Right atrium auricular region (tissue), 2 donors: ENCODE results near the gene BCAR3. TPM values are rescaled to one million over a fixed set of nuclear protein-coding genes. Genes with fewer than 3 reads are reported as not detected.
A peak's percentile ranks its signal among the peaks of the same experiment; 100 is the strongest.
"Not testable (repeated sequence)": the region's sequence is repeated elsewhere in the genome, so short reads cannot be mapped to it uniquely, and the experiment has no call there.

Experiments
- DNase-seq: peaks from one replicate; pipeline ENCODE4 v3.0.0-alpha.2; 2019; ENCODE audit warnings: low spot score
- H3K27ac ChIP-seq, 2 donors: fragments of 200-600 bp; sonication (generic); 1 replicate in 1 of 2; 2 replicates in 1 of 2; pipeline ENCODE4 v1.5.1; 2016 to 2019
- H3K27me3 ChIP-seq, 2 donors: fragments of 200-600 bp; sonication (generic); one replicate each; pipeline versions ENCODE4 v1.5.1 to v1.6.0; 2017 to 2019
- H3K36me3 ChIP-seq: fragments of 200-600 bp; sonication (generic); one replicate; pipeline ENCODE4 v1.5.1; 2016
- H3K4me1 ChIP-seq, 2 donors: fragments of 200-600 bp; sonication (generic); one replicate each; pipeline versions ENCODE4 v1.5.1 to v1.6.0; 2017 to 2019
- H3K4me3 ChIP-seq, 2 donors: fragments of 200-600 bp; sonication (generic); 1 replicate in 1 of 2; 2 replicates in 1 of 2; pipeline ENCODE4 v1.5.1; 2017 to 2019; ENCODE audit warnings: mild to moderate bottlenecking in 1 of 2, moderate library complexity in 1 of 2
- H3K9me3 ChIP-seq, 2 donors: fragments of 200-600 bp; sonication (generic); one replicate each; pipeline ENCODE4 v1.5.1; 2019
- CTCF ChIP-seq, 2 donors: fragments of 200-600 bp; sonication (generic); IDR thresholded peaks; one replicate each; pipeline ENCODE4 v1.5.1; 2019; ENCODE audit warnings: antibody characterized with exemption in 2 of 2
- total RNA-seq, 2 donors: library from RNA; depleted of rRNA; stranded (reverse); fragments of >200 nt; gene quantifications; one replicate each; pipeline ENCODE4 v1.1.0, GENCODE V29; 2016

BCAR3 gene
- total RNA-seq, 2 donors from 2014 or later, result 12.7 to 19.3 TPM

GRCh38 chr1:93663208-93663614 lies 18.4 kb downstream of the BCAR3 start:
- no peak overlapping the region for H3K4me3 ChIP-seq
- H3K27me3 ChIP-seq, result no peaks in the 10 kb centered on the region
- peaks cover 0 to 83% of the 10 kb centered on the region in 2 donors for H3K4me1 ChIP-seq
- H3K36me3 ChIP-seq, result peaks cover 3% of the 10 kb centered on the region
- no peak for DNase-seq
- peak overlapping the region; percentile 18 to 67 for H3K27ac ChIP-seq
- no peak for TF ChIP-seq CTCF (IDR thresholded peaks at IDR 0.05)
- H3K9me3 ChIP-seq, result no peaks in the 10 kb centered on the region

GRCh38 chr1:93662481-93663207 lies 19.0 kb downstream of the BCAR3 start:
- no peaks in the 10 kb centered on the region for H3K9me3 ChIP-seq
- no peaks in the 10 kb centered on the region for H3K27me3 ChIP-seq
- peaks cover 1% of the 10 kb centered on the region for H3K36me3 ChIP-seq
- DNase-seq, result no peak
- TF ChIP-seq CTCF (IDR thresholded peaks at IDR 0.05), result no peak
- peak overlapping the region; percentile 18 to 67 for H3K27ac ChIP-seq
- H3K4me3 ChIP-seq, result no peak overlapping the region
- peaks cover 0 to 77% of the 10 kb centered on the region in 2 donors for H3K4me1 ChIP-seq

GRCh38 chr1:93661829-93662474 lies 19.7 kb downstream of the BCAR3 start:
- Histone ChIP-seq H3K4me1 (peaks cover 0 to 70% of the 10 kb centered on the region in 2 donors), H3K4me3 (no peak overlapping the region)

GRCh38 chr1:93661341-93661740 lies 20.3 kb downstream of the BCAR3 start:
- H3K4me3 ChIP-seq, H3K9me3 ChIP-seq, H3K27me3 ChIP-seq, DNase-seq, H3K36me3 ChIP-seq: not testable (repeated sequence)
- H3K4me1 ChIP-seq, result peaks cover 0 to 64% of the 10 kb centered on the region in 2 donors
- H3K27ac ChIP-seq, result peak overlapping the region in 1 of 2 donors; percentile 18

More at GRCh38 chr1:93661829-93662474, 19.7 kb downstream of the BCAR3 start:
- Histone ChIP-seq H3K27ac (peak overlapping the region; percentile 18 to 67), H3K9me3 (no peaks in the 10 kb centered on the region), H3K36me3 (no peaks in the 10 kb centered on the region), H3K27me3 (no peaks in the 10 kb centered on the region)
- DNase-seq, result no peak
- no peak for TF ChIP-seq CTCF (IDR thresholded peaks at IDR 0.05)

- peak overlapping the region in 1 of 2 donors; percentile 16 for H3K27ac ChIP-seq
- DNase-seq, result no peak
- no peaks in the 10 kb centered on the region for H3K27me3 ChIP-seq
- no peaks in the 10 kb centered on the region for H3K9me3 ChIP-seq
- H3K4me3 ChIP-seq, result no peak overlapping the region
- H3K36me3 ChIP-seq, result no peaks in the 10 kb centered on the region
- no peak for TF ChIP-seq CTCF (IDR thresholded peaks at IDR 0.05)
- peaks cover 0 to 50% of the 10 kb centered on the region in 2 donors for H3K4me1 ChIP-seq
These were observed 21.7 kb downstream of the BCAR3 start for GRCh38 chr1:93659822-93660503.

GRCh38 chr1:93658188-93658587 lies 23.4 kb downstream of the BCAR3 start:
- no peaks in the 10 kb centered on the region for H3K27me3 ChIP-seq
- no peaks in the 10 kb centered on the region for H3K36me3 ChIP-seq
- no peak overlapping the region for H3K27ac ChIP-seq
- no peak for TF ChIP-seq CTCF (IDR thresholded peaks at IDR 0.05)
- no peaks in the 10 kb centered on the region for H3K9me3 ChIP-seq
- H3K4me3 ChIP-seq, result no peak overlapping the region
- H3K4me1 ChIP-seq, result peaks cover 0 to 32% of the 10 kb centered on the region in 2 donors
- DNase-seq, result no peak
